HepG2 (cell line): Measurements from ENCODE around the gene UQCR11. TPM values are rescaled to one million over a fixed set of nuclear protein-coding genes. Genes with fewer than 3 reads are reported as not detected.

Experiments
- ATAC-seq: fragments of 200-7000 bp; cut with Tn5 transposase; 3 replicates; pipeline ENCODE4 v1.9.1; 2020; ENCODE audit warnings: mild to moderate bottlenecking, moderate library complexity
- BruUV-seq: library from RNA; stranded (reverse); fragments of 400-500 nt; replicated peaks from 2 replicates; lab custom pipeline; 2021; lab: Mats Ljungman, UMichigan
- CTCF ChIA-PET: fragments of 300-600 bp; formaldehyde crosslinking; extraction: SDS; loops from one replicate; lab custom pipeline; 2021; ENCODE audit warnings: low total read pairs, inconsistent platforms, low intra/inter-chr PET ratio; lab: Yijun Ruan, JAX
- POLR2A ChIA-PET: fragments of 350-600 bp; sonication (Branson Sonifier 250); formaldehyde crosslinking; loops from one replicate; lab custom pipeline; 2020; ENCODE audit warnings: antibody characterized with exemption, inconsistent platforms; lab: Yijun Ruan, JAX
- DNase-seq: peaks from one replicate; pipeline ENCODE4 v3.0.0-alpha.2; 2015; ENCODE audit warnings: low spot score
- FAIRE-seq: peaks from 3 replicates; lab custom pipeline; 2011; peaks lifted over from hg19 to GRCh38; lab: Jason Lieb, UNC
- H2AFZ ChIP-seq: one replicate; pipeline ENCODE4 v1.6.1; 2011; ENCODE audit warnings: low read length, inconsistent platforms
- H3K27ac ChIP-seq: fragments of 300-600 bp; 3 replicates; pipeline ENCODE4 v1.8.0; 2011; ENCODE audit warnings: mixed run types, mild to moderate bottlenecking, mixed read lengths, low read length, inconsistent platforms; ENCODE audit not compliant: insufficient read depth; ENCODE audit errors: extremely low read length
- H3K27me3 ChIP-seq, 2 experiments: fragments of 200-600 bp in 1 of 2; 2 replicates in 1 of 2; 3 replicates in 1 of 2; pipeline versions ENCODE4 v1.6.0 to v1.8.0; 2011; ENCODE audit warnings: low read length in 2 of 2, mild to moderate bottlenecking in 2 of 2, moderate library complexity in 2 of 2, inconsistent platforms in 1 of 2; ENCODE audit not compliant: insufficient read depth in 2 of 2, control insufficient read depth in 1 of 2
- H3K36me3 ChIP-seq, 2 experiments: fragments of 200-600 bp in 1 of 2; replicated peaks in 1 of 2; 2 replicates in 1 of 2; 3 replicates in 1 of 2; pipeline versions ENCODE4 v1.5.1 to v1.8.0; 2011; ENCODE audit warnings: low read length in 2 of 2, inconsistent platforms in 1 of 2; ENCODE audit not compliant: insufficient read depth in 2 of 2, control insufficient read depth in 1 of 2
- H3K4me1 ChIP-seq: 2 replicates; pipeline ENCODE4 v1.5.1; 2012; ENCODE audit warnings: low read length, inconsistent platforms; ENCODE audit not compliant: insufficient read depth
- H3K4me2 ChIP-seq: 2 replicates; pipeline ENCODE4 v1.6.0; 2011; ENCODE audit warnings: low read depth, low read length, inconsistent platforms
- H3K4me3 ChIP-seq, 3 experiments: fragments of 200-600 bp in 1 of 3; sonication (generic), shearing (Covaris generic) in 1 of 3; replicated peaks in 1 of 3; 2 replicates each; pipeline ENCODE4 v1.5.1; 2011 to 2016; ENCODE audit warnings: low read length in 3 of 3, inconsistent platforms in 2 of 3, low read depth in 2 of 3, mild to moderate bottlenecking in 2 of 3, control low read depth in 1 of 3, mixed read lengths in 1 of 3; ENCODE audit not compliant: insufficient read depth in 1 of 3
- H3K79me2 ChIP-seq: one replicate; pipeline ENCODE4 v1.6.1; 2011; ENCODE audit warnings: low read length, inconsistent platforms; ENCODE audit not compliant: insufficient read depth
- H3K9ac ChIP-seq: 2 replicates; pipeline ENCODE4 v1.6.0; 2011; ENCODE audit warnings: mild to moderate bottlenecking, low read depth, low read length, inconsistent platforms; ENCODE audit not compliant: insufficient read depth
- H3K9me3 ChIP-seq: 2 replicates; pipeline ENCODE4 v1.5.1; 2012; ENCODE audit warnings: mild to moderate bottlenecking, low read length
- H4K20me1 ChIP-seq: 2 replicates; pipeline ENCODE4 v1.6.0; 2011; ENCODE audit warnings: inconsistent platforms, mild to moderate bottlenecking, low read length, moderate library complexity; ENCODE audit not compliant: insufficient read depth
- E2F1 ChIP-seq: sonication (generic); formaldehyde crosslinking; IDR thresholded peaks from 2 replicates; pipeline ENCODE4 v1.5.0; 2020; ENCODE audit warnings: missing genetic modification reagents
- ERF ChIP-seq: IDR thresholded peaks from 2 replicates; pipeline ENCODE4 v1.6.1; 2018; ENCODE audit warnings: missing biosample characterization, missing genetic modification reagents
- ETS1 ChIP-seq: sonication (generic); formaldehyde crosslinking; IDR thresholded peaks from 2 replicates; pipeline ENCODE4 v1.4.0; 2020; ENCODE audit warnings: missing genetic modification reagents
- HNF4A ChIP-seq: sonication (generic); formaldehyde crosslinking; IDR thresholded peaks from 2 replicates; pipeline ENCODE4 v1.4.0; 2020; ENCODE audit warnings: missing genetic modification reagents
- HOXD1 ChIP-seq: sonication (generic); formaldehyde crosslinking; IDR thresholded peaks from 2 replicates; pipeline ENCODE4 v1.5.0; 2020; ENCODE audit warnings: missing genetic modification reagents
- KDM1A ChIP-seq: IDR thresholded peaks from 2 replicates; pipeline ENCODE4 v1.6.1; 2016; ENCODE audit warnings: missing compliant biosample characterization
- SIX4 ChIP-seq: sonication (generic); formaldehyde crosslinking; IDR thresholded peaks from 2 replicates; pipeline ENCODE4 v1.4.0; 2020; ENCODE audit warnings: missing genetic modification reagents
- SOX13 ChIP-seq, 3 experiments: fragments of 450-650 bp in 1 of 3; sonication (generic) in 1 of 3; formaldehyde crosslinking in 1 of 3; IDR thresholded peaks in 2 of 3; conservative IDR thresholded peaks in 1 of 3; 2 replicates each; pipeline versions ENCODE4 v1.5.0 to v1.6.1; 2016 to 2020; ENCODE audit warnings: antibody characterized with exemption in 1 of 3, mild to moderate bottlenecking in 1 of 3, missing compliant biosample characterization in 1 of 3, missing genetic modification reagents in 1 of 3, moderate library complexity in 1 of 3
- ZBTB3 ChIP-seq: sonication (generic); formaldehyde crosslinking; IDR thresholded peaks from 2 replicates; pipeline ENCODE4 v1.4.0; 2020; ENCODE audit warnings: low read depth, mild to moderate bottlenecking, moderate library complexity, missing genetic modification reagents, borderline replicate concordance
- ZFP36L1 ChIP-seq: sonication (generic); formaldehyde crosslinking; IDR thresholded peaks from 2 replicates; pipeline ENCODE4 v1.8.0; 2022; ENCODE audit warnings: mild to moderate bottlenecking, missing genetic modification reagents, moderate library complexity
- WGBS: methylation state at CpG from one replicate; pipeline ENCODE4 v1.1.6; 2017; ENCODE audit warnings: low lambda C conversion rate; 5-methylcytosine and 5-hydroxymethylcytosine counted together
- in situ Hi-C: cut with HindIII; loops from 2 replicates; pipeline ENCODE4 v1.10.0; 2017; ENCODE audit warnings: low pct_unique_long_range_greater_than_20kb; ENCODE audit not compliant: extremely low pct_ligation_motif_present
- intact Hi-C: fragments of 100-400 bp; cut with micrococcal nuclease; formaldehyde crosslinking; loops from one replicate; pipeline ENCODE4 v1.10.0; 2022; ENCODE audit not compliant: unreplicated experiment
- polyA plus RNA-seq, 8 experiments: library from polyadenylated mRNA; depleted of rRNA in 3 of 8; stranded (reverse) in 7 of 8; unstranded in 1 of 8; fragments of >200 nt; fragmentation: Illumina TruSeq in 4 of 8; extraction: Trizol in 4 of 8; gene quantifications; 2 replicates each; pipeline versions ENCODE4 v1.2.1 to v1.2.3, GENCODE V29; 2011 to 2016; ENCODE audit warnings: low read depth in 4 of 8, missing spikeins in 1 of 8, mixed read lengths in 1 of 8; ENCODE audit not compliant: insufficient read depth in 1 of 8
- total RNA-seq, 5 experiments: library from RNA; depleted of rRNA; stranded (reverse); fragments of >200 nt; fragmentation: Illumina TruSeq; extraction: Trizol; gene quantifications; 2 replicates each; pipeline ENCODE4 v1.2.3, GENCODE V29; 2016; ENCODE audit warnings: low read depth in 1 of 5
- TF ChIP-seq, protein P1 (sequence below): sonication (generic); formaldehyde crosslinking; IDR thresholded peaks from 2 replicates; pipeline ENCODE4; 2020; ENCODE audit warnings: missing genetic modification reagents, mild to moderate bottlenecking, borderline replicate concordance

UQCR11 gene
- total and polyA plus RNA-seq, 2 of the 13 experiments (the other 11 are each of a cell fraction or from before 2014, with no cell fraction given): 125 to 214 TPM

GRCh38 chr19:1551068-1552040 is 53.9 kb downstream of the UQCR11 start (continued):
- TF ChIP-seq HNF4A (CRISPR knock-in tag) (peak; percentile 43; the same call in 1 of the 2 replicates), ZFP36L1 (no peak), ZBTB3 (CRISPR knock-in tag) (no peak), KDM1A (CRISPR knock-in tag) (no peak), HOXD1 (no peak)
- TF ChIP-seq, all 625 proteins: peak for 7

- DNase-seq (no peak), ATAC-seq (no peak), FAIRE-seq (no peak)
- Histone ChIP-seq H3K4me3 (no peak overlapping the region), H3K4me1 (peaks cover 22% of the 10 kb centered on the region), H3K36me3 (no peaks in the 10 kb centered on the region; a peak in 1 of 5 replicates), H3K4me2 (no peak overlapping the region), H3K27me3 (no peaks in the 10 kb centered on the region), H3K27ac (no peak overlapping the region), H2AFZ (no peak overlapping the region)
- TF ChIP-seq SIX4 (CRISPR knock-in tag): no peak
- TF ChIP-seq SOX13 (IDR thresholded peaks at IDR 0.05): no peak
- no peak for TF ChIP-seq SOX13 (CRISPR knock-in tag; conservative IDR thresholded peaks at IDR 0.05 in 1 of 2, IDR thresholded peaks at IDR 0.05 in 1 of 2)
- no peak for TF ChIP-seq E2F1 (CRISPR knock-in tag)
- TF ChIP-seq ERF: no peak
- TF ChIP-seq, protein P1, sequence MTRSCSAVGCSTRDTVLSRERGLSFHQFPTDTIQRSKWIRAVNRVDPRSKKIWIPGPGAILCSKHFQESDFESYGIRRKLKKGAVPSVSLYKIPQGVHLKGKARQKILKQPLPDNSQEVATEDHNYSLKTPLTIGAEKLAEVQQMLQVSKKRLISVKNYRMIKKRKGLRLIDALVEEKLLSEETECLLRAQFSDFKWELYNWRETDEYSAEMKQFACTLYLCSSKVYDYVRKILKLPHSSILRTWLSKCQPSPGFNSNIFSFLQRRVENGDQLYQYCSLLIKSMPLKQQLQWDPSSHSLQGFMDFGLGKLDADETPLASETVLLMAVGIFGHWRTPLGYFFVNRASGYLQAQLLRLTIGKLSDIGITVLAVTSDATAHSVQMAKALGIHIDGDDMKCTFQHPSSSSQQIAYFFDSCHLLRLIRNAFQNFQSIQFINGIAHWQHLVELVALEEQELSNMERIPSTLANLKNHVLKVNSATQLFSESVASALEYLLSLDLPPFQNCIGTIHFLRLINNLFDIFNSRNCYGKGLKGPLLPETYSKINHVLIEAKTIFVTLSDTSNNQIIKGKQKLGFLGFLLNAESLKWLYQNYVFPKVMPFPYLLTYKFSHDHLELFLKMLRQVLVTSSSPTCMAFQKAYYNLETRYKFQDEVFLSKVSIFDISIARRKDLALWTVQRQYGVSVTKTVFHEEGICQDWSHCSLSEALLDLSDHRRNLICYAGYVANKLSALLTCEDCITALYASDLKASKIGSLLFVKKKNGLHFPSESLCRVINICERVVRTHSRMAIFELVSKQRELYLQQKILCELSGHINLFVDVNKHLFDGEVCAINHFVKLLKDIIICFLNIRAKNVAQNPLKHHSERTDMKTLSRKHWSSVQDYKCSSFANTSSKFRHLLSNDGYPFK (CRISPR knock-in tag): no peak
- no peak for TF ChIP-seq ETS1 (CRISPR knock-in tag)
- TF ChIP-seq, all 625 proteins: peak for 0
- H3K9me3 ChIP-seq: no peaks in the 10 kb centered on the region
- ChIA-PET CTCF (no interaction called here), POLR2A (no interaction called here)
- no peaks in the 10 kb centered on the region for H4K20me1 ChIP-seq
- WGBS: 55% methylated on average over 4 of the region's 4 CpGs
- H3K79me2 ChIP-seq: no peaks in the 10 kb centered on the region
- in situ Hi-C loops: loop anchor here (5.0 kb wide), 1 partner anchor 123 kb away; no protein-coding TSS in a partner anchor
- BruUV-seq: no TSS peak
- H3K9ac ChIP-seq: no peak overlapping the region
- intact Hi-C loops: loop anchor here (10.0 kb wide), 2 partner anchors 45 to 215 kb away; partner anchors contain the start of gene MBD3
Observed at GRCh38 chr19:1549332-1549945, 55.8 kb downstream of the UQCR11 start.
